ENCODE data around the gene ALK.

- no peak for TF ChIP-seq CTCF (IDR thresholded peaks at IDR 0.05)
- no peak for TF ChIP-seq EZH2 (IDR thresholded peaks at IDR 0.05; ENCODE audit: borderline replicate concordance, insufficient read depth, low read depth, low read length, poor library complexity, severe bottlenecking)
Measured at GRCh38 chr2:29147963-29148362, 773.4 kb downstream of the ALK start.
